ENCODE results near the gene RUNDC1.

- TF ChIP-seq CTCF (conservative IDR thresholded peaks at IDR 0.05) (no peak), ZFX (IDR thresholded peaks at IDR 0.05) (no peak)
Measured at GRCh38 chr17:42999003-42999525, 18.7 kb downstream of the RUNDC1 start.

All from C4-2B (cell line).